Body of pancreas (tissue), 4 donors: ENCODE data around the gene SARS2.

ENCODE experiments used
- POLR2A ChIP-seq, 3 donors: fragments of 450-650 bp; IDR thresholded peaks; one replicate each; pipeline ENCODE4 v1.6.1; 2016; ENCODE audit warnings: antibody characterized with exemption in 3 of 3, mild to moderate bottlenecking in 2 of 3
- TF ChIP-seq, protein P1 (sequence below), 7 experiments: fragments of 450-650 bp in 4 of 7; fragments of 200-600 bp in 3 of 7; sonication (generic) in 3 of 7; IDR thresholded peaks; one replicate each; pipeline ENCODE4 v1.5.1; 2016 to 2019; ENCODE audit warnings: antibody characterized with exemption in 7 of 7

DNA sequence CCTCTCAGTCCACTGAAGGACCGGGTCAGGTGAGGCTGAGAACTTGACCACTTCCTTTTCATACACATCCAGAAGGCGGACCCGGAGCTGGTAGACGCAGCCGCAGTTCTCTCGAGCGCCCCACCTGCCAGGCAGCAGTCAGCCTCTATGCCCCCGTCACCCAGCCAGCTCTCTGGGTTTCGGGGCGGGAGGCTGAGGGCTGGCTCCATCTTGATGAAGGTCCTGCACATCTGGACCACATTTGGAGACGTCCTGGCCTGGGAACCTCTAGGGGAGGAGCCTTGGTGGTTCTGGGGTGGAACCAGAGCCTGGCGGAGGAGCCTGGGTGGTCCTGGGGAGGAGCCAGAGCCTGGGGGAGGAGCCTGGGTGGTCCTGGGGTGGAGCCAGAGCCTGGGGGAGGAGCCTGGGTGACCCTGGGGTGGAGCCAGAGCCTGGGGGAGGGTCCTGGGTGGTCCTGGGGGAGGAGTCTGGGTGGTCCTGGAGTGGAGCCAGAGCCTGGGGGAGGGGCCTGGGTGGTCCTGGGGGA is 14.5 kb upstream of the SARS2 start:
- TF ChIP-seq, protein P1, sequence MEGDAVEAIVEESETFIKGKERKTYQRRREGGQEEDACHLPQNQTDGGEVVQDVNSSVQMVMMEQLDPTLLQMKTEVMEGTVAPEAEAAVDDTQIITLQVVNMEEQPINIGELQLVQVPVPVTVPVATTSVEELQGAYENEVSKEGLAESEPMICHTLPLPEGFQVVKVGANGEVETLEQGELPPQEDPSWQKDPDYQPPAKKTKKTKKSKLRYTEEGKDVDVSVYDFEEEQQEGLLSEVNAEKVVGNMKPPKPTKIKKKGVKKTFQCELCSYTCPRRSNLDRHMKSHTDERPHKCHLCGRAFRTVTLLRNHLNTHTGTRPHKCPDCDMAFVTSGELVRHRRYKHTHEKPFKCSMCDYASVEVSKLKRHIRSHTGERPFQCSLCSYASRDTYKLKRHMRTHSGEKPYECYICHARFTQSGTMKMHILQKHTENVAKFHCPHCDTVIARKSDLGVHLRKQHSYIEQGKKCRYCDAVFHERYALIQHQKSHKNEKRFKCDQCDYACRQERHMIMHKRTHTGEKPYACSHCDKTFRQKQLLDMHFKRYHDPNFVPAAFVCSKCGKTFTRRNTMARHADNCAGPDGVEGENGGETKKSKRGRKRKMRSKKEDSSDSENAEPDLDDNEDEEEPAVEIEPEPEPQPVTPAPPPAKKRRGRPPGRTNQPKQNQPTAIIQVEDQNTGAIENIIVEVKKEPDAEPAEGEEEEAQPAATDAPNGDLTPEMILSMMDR (IDR thresholded peaks at IDR 0.05) = no peak
- TF ChIP-seq POLR2A (IDR thresholded peaks at IDR 0.05) = no peak
